ENCODE data around the gene TMEM81. TPM values are rescaled to one million over a fixed set of nuclear protein-coding genes. Genes with fewer than 3 reads are reported as not detected.
A peak's percentile ranks its signal among the peaks of the same experiment; 100 is the strongest.

Gene TMEM81
- total and polyA plus RNA-seq, 2 experiments from 2014 or later = 3.6 to 4.5 TPM

- TF ChIP-seq CTCF (conservative IDR thresholded peaks at IDR 0.05; ENCODE audit: low read depth in 2 of 2) (no peak), ZNF331 (CRISPR knock-in tag; IDR thresholded peaks at IDR 0.05; ENCODE audit: low read depth) (no peak), EZH2 (IDR thresholded peaks at IDR 0.05; ENCODE audit: low read depth, unreplicated experiment) (no peak), POLR2AphosphoS5 (IDR thresholded peaks at IDR 0.05; ENCODE audit: low read depth) (no peak)
Measured at GRCh38 chr1:205061227-205061626, 23.0 kb downstream of the TMEM81 start (continued).

DNA sequence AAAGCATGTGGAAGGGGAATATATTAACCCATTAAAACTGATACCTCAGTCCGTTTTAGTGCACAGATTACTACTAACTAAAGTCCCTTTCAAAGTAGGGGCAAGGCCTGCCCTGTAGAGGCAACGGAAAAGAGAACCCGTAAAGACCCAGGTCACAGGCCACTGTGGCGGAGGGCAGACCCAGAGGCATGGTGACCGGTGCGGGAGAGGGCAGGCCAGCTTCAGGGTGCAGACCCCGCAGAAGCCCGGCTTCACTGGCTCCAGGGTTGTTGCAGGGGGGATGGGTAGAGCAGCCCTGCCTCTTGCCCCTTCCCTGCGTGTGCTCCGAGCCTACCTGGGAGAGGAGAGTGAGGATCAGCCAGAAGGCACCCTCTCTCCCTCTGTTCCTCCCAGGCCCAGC, 23.5 kb downstream of the TMEM81 start:
- no peak overlapping the region for H2AFZ ChIP-seq
- H3K27me3 ChIP-seq (ENCODE audit: insufficient read depth) = no peaks in the 10 kb centered on the region
- H3K27me3 Mint-ChIP-seq (ENCODE audit: insufficient read depth, low read depth, poor library complexity) = peaks cover 13% of the 10 kb centered on the region
- H3F3A ChIP-seq (replicated peaks; ENCODE audit: low read depth) = no peaks in the 10 kb centered on the region
- H3K36me3 ChIP-seq (ENCODE audit: insufficient read depth) = no peaks in the 10 kb centered on the region
- TF ChIP-seq CTCF (conservative IDR thresholded peaks at IDR 0.05; ENCODE audit: low read depth in 2 of 2) = no peak
- TF ChIP-seq JUNB (IDR thresholded peaks at IDR 0.05; ENCODE audit: unreplicated experiment) = no peak
- TF ChIP-seq EZH2phosphoT487 (IDR thresholded peaks at IDR 0.05; ENCODE audit: unreplicated experiment) = no peak
- no peak overlapping the region for H3K4me2 ChIP-seq
- DNase-seq (ENCODE audit: low spot score) (no peak), ATAC-seq (peak; percentile 23)
- H3K79me2 ChIP-seq (replicated peaks; ENCODE audit: insufficient read depth) = no peaks in the 10 kb centered on the region
- no peaks in the 10 kb centered on the region for H3K36me3 Mint-ChIP-seq (ENCODE audit: low read depth)
- H3K27ac Mint-ChIP-seq = no peak overlapping the region
- H3K9me2 ChIP-seq (ENCODE audit: insufficient read depth) = no peaks in the 10 kb centered on the region
- H3K4me1 ChIP-seq (ENCODE audit: insufficient read depth) = no peaks in the 10 kb centered on the region
- peaks cover 14% of the 10 kb centered on the region for H3K4me1 Mint-ChIP-seq
- H3K4me3 ChIP-seq = no peak overlapping the region
- H4K20me1 ChIP-seq (replicated peaks; ENCODE audit: insufficient read depth) = no peaks in the 10 kb centered on the region
- H3K9me3 Mint-ChIP-seq = no peaks in the 10 kb centered on the region
- H3K27ac ChIP-seq (ENCODE audit: low read depth) = no peak overlapping the region
- no peak overlapping the region for H3K4me3 Mint-ChIP-seq

DNA sequence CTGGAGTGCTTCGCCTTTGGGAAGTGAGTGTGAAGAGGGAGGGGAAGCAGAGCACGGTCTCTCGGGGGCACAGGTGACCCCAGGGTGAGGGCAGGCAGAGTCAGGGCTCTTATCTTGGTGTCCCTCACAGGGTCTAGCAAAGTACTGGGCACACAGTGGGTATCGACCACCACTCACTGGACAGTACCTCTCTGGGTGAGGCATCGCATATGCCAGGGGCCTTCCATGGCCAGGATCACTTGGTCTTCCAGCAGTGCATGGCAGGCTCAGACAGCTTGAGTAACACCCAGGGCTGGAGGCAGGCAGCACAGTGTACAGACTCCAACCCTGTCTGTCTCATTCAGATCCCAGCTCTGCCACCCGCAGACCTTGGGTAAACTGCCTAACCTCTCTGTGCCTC, 24.6 kb downstream of the TMEM81 start:
- Mint-ChIP-seq H3K27me3 (ENCODE audit: insufficient read depth, low read depth, poor library complexity) (peaks cover 15% of the 10 kb centered on the region), H3K36me3 (ENCODE audit: low read depth) (no peaks in the 10 kb centered on the region), H3K4me3 (no peak overlapping the region), H3K4me1 (peaks cover 14% of the 10 kb centered on the region), H3K9me3 (no peaks in the 10 kb centered on the region), H3K27ac (no peak overlapping the region)
- no peak for ATAC-seq
- H2AFZ ChIP-seq = no peak overlapping the region
- H3F3A ChIP-seq (replicated peaks; ENCODE audit: low read depth) = no peaks in the 10 kb centered on the region
- no peak overlapping the region for H3K4me3 ChIP-seq
- H3K27ac ChIP-seq (ENCODE audit: low read depth) = no peak overlapping the region
- H3K4me1 ChIP-seq (ENCODE audit: insufficient read depth) = no peaks in the 10 kb centered on the region
- H3K36me3 ChIP-seq (ENCODE audit: insufficient read depth) = no peaks in the 10 kb centered on the region
- H3K9me2 ChIP-seq (ENCODE audit: insufficient read depth) = no peaks in the 10 kb centered on the region
- H4K20me1 ChIP-seq (replicated peaks; ENCODE audit: insufficient read depth) = no peaks in the 10 kb centered on the region
- no peaks in the 10 kb centered on the region for H3K27me3 ChIP-seq (ENCODE audit: insufficient read depth)
- DNase-seq (ENCODE audit: low spot score) = no peak
- H3K79me2 ChIP-seq (replicated peaks; ENCODE audit: insufficient read depth) = no peaks in the 10 kb centered on the region
- no peak overlapping the region for H3K4me2 ChIP-seq
- TF ChIP-seq ZNF462 (CRISPR knock-in tag; IDR thresholded peaks at IDR 0.05) = no peak
- TF ChIP-seq ETS1 (IDR thresholded peaks at IDR 0.05) = no peak
- no peak for TF ChIP-seq JUNB (IDR thresholded peaks at IDR 0.05; ENCODE audit: unreplicated experiment)
- no peak for TF ChIP-seq ZNF114 (CRISPR knock-in tag; IDR thresholded peaks at IDR 0.05)
